ENCODE measurements around the gene TPPP. TPM values are rescaled to one million over a fixed set of nuclear protein-coding genes. Genes with fewer than 3 reads are reported as not detected.

Gene TPPP
- total RNA-seq, 1 experiment from 2014 or later, result 0.18 TPM

DNA sequence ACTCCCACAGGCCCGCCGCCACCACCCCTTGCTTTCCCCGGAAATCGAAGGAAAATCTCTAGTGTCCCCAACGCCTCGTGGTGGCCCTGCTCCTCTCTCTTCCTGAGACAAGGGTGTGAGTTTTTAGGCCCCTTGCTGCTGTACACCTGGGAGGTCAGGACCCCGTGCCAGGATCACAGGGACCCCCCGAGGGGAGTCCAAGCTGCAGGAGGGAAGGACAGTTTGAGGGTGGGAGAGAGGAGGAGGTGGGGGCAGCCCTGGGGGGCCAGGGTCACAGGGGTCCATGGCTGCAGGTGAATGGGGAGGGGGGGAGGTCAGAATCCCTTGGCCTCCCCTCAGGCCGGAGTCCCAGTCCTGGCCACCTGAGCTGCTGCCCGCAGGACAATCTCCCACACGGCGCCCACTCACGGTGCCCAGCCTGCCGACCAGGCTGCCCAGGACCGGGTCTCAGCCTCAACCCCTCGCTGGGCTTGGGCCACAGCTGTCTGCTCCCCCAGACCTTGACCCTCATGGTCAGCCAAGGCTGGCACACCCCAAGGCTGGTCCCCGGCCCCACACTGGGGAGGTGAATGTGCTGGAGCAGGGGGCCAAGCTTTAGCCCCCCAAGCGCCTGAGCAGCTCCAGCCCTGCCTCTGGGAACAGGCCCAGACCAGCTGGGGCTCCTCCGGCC, 19.9 kb downstream of the TPPP start:
- POLR2A ChIA-PET, result interaction anchor here (0.6 kb wide), 1 partner anchor 166 kb away, joined by 3 read pairs; no protein-coding TSS in a partner anchor

DNA sequence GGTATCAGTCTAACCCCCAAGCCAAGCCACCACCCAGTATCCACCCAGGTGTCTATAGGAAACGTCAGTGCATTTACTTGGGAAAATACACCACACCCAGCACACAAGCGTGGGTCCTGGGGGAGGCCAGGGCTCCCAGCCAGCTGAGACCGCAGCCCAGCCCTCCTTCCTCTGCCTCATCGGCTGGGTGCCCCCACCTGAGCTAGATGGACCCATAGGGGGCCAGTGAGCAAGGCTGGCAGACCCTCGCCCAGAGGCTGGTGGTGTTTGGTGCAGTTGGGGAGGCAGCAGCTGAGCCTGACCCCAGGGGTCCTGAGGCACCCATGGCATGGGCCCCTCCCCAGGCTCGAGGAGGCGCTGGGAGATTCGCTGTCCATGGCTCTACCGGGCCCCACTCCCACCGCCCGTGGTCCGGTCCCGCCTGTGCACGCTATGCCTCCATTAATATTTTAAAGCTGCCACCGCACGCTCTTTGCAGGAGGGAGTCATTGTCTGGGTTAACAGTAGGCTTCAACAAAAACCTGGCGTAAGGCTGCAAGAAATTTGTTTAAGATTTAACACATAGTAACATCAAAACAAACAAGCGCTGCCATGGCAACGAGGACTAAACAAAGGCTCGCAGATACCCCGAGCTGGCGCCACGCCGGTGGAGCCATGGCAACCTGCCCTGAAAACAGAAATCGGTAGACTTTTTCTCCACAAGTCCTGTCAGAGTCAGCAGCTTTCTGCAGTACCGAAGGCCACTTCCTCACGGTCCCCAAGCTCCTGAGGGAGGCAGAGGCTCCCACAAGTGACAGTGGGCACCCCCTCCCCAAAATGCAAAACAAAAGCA, 20.6 kb downstream of the TPPP start:
- no peak overlapping the region for H3K4me3 Mint-ChIP-seq (ENCODE audit: unreplicated experiment)
- H3K9me3 ChIP-seq, result no peaks in the 10 kb centered on the region
- H3K27me3 ChIP-seq (replicated peaks; ENCODE audit: control insufficient read depth, insufficient read depth, low read length), result no peaks in the 10 kb centered on the region; the same call in 1 of the 2 replicates
- no peaks in the 10 kb centered on the region for H3K4me1 Mint-ChIP-seq (ENCODE audit: low read depth, unreplicated experiment)
- intact Hi-C loops (cut with micrococcal nuclease; ENCODE audit: unreplicated experiment), result loop anchor here (5.0 kb wide), 1 partner anchor 150 kb away; no protein-coding TSS in a partner anchor
- TF ChIP-seq, protein P1, sequence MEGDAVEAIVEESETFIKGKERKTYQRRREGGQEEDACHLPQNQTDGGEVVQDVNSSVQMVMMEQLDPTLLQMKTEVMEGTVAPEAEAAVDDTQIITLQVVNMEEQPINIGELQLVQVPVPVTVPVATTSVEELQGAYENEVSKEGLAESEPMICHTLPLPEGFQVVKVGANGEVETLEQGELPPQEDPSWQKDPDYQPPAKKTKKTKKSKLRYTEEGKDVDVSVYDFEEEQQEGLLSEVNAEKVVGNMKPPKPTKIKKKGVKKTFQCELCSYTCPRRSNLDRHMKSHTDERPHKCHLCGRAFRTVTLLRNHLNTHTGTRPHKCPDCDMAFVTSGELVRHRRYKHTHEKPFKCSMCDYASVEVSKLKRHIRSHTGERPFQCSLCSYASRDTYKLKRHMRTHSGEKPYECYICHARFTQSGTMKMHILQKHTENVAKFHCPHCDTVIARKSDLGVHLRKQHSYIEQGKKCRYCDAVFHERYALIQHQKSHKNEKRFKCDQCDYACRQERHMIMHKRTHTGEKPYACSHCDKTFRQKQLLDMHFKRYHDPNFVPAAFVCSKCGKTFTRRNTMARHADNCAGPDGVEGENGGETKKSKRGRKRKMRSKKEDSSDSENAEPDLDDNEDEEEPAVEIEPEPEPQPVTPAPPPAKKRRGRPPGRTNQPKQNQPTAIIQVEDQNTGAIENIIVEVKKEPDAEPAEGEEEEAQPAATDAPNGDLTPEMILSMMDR (IDR thresholded peaks at IDR 0.05; ENCODE audit: insufficient read depth in 1 of 2, low read depth in 1 of 2, low read length in 1 of 2, severe bottlenecking in 1 of 2, unreplicated experiment in 1 of 2), result no peak
- peak; percentile 72 to 73 for DNase-seq
- H3K27me3 Mint-ChIP-seq (ENCODE audit: insufficient read depth, unreplicated experiment), result no peaks in the 10 kb centered on the region
- peak overlapping the region; percentile 59 for H3K27ac Mint-ChIP-seq (ENCODE audit: unreplicated experiment)
- H3K36me3 Mint-ChIP-seq (ENCODE audit: insufficient read depth, unreplicated experiment), result peaks cover 53% of the 10 kb centered on the region
- no peaks in the 10 kb centered on the region for H3K9me3 Mint-ChIP-seq (ENCODE audit: unreplicated experiment)
- no peaks in the 10 kb centered on the region for H3K36me3 ChIP-seq (ENCODE audit: control insufficient read depth, insufficient read depth, low read length)
- no peak overlapping the region for H3K4me3 ChIP-seq (ENCODE audit: low read depth, low read length)
- POLR2A ChIA-PET, result no interaction called here
- peaks cover 14% of the 10 kb centered on the region for H3K4me1 ChIP-seq
- no TSS peak for BruUV-seq (replicated peaks)
- CTCF ChIA-PET, result interaction anchor here (0.6 kb wide), 1 partner anchor 226 kb away, joined by 3 read pairs; no protein-coding TSS in a partner anchor

More for the DNA sequence above, 19.9 kb downstream of the TPPP start:
- intact Hi-C loops (cut with micrococcal nuclease; ENCODE audit: unreplicated experiment), result loop anchor here (5.0 kb wide), 1 partner anchor 149 kb away; no protein-coding TSS in a partner anchor
- H3K27me3 Mint-ChIP-seq (ENCODE audit: insufficient read depth, unreplicated experiment), result no peaks in the 10 kb centered on the region
- peak overlapping the region; percentile 59 for H3K27ac Mint-ChIP-seq (ENCODE audit: unreplicated experiment)
- DNase-seq, result no peak
- no peaks in the 10 kb centered on the region for H3K4me1 Mint-ChIP-seq (ENCODE audit: low read depth, unreplicated experiment)
- Histone ChIP-seq H3K4me1 (peaks cover 14% of the 10 kb centered on the region), H3K36me3 (ENCODE audit: control insufficient read depth, insufficient read depth, low read length) (no peaks in the 10 kb centered on the region), H3K9me3 (no peaks in the 10 kb centered on the region), H3K4me3 (ENCODE audit: low read depth, low read length) (no peak overlapping the region), H3K27me3 (replicated peaks; ENCODE audit: control insufficient read depth, insufficient read depth, low read length) (no peaks in the 10 kb centered on the region; the same call in 1 of the 2 replicates)
- no TSS peak for BruUV-seq (replicated peaks)
- H3K36me3 Mint-ChIP-seq (ENCODE audit: insufficient read depth, unreplicated experiment), result peaks cover 54% of the 10 kb centered on the region
- TF ChIP-seq, protein P1 (IDR thresholded peaks at IDR 0.05; ENCODE audit: insufficient read depth in 1 of 2, low read depth in 1 of 2, low read length in 1 of 2, severe bottlenecking in 1 of 2, unreplicated experiment in 1 of 2), result no peak
- CTCF ChIA-PET, result no interaction called here
- H3K9me3 Mint-ChIP-seq (ENCODE audit: unreplicated experiment), result no peaks in the 10 kb centered on the region
- no peak overlapping the region for H3K4me3 Mint-ChIP-seq (ENCODE audit: unreplicated experiment)

Data from Caco-2 (cell line).